LNCAP (cell line): Measurements from ENCODE around the gene SHROOM4.

Source experiments
- TF ChIP-seq, protein P1 (sequence below): fragments of 450-650 bp; IDR thresholded peaks from 2 replicates; pipeline ENCODE4 v1.5.1; 2017; ENCODE audit warnings: mild to moderate bottlenecking

SHROOM4 gene

DNA sequence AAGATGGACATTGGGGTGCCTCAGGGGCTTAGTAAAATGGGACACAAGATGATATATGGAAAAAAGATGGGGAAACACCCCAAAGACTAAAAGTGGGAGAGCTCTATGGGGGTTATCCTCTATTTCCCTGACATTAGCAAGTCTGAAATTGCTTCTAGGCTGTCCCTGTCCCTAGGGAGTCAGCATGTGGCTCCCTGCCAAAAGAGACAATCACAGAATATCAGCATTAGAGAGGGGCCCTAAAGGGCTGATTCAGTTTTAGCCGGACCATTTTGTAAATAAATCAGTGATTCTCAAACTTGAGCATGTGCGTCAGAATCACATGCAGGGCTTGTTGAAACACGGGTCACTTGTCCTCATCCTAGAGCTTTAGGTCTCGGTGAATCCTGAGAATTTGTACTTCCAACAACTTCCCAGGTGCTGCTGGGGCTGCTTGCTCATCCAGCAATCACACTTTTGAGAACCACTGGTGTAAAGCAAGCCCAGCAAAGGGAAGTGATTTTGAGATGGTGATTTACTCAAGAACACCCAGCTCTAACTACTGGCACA, 178.1 kb downstream of the SHROOM4 start:
- TF ChIP-seq, protein P1, sequence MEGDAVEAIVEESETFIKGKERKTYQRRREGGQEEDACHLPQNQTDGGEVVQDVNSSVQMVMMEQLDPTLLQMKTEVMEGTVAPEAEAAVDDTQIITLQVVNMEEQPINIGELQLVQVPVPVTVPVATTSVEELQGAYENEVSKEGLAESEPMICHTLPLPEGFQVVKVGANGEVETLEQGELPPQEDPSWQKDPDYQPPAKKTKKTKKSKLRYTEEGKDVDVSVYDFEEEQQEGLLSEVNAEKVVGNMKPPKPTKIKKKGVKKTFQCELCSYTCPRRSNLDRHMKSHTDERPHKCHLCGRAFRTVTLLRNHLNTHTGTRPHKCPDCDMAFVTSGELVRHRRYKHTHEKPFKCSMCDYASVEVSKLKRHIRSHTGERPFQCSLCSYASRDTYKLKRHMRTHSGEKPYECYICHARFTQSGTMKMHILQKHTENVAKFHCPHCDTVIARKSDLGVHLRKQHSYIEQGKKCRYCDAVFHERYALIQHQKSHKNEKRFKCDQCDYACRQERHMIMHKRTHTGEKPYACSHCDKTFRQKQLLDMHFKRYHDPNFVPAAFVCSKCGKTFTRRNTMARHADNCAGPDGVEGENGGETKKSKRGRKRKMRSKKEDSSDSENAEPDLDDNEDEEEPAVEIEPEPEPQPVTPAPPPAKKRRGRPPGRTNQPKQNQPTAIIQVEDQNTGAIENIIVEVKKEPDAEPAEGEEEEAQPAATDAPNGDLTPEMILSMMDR, result no peak

GRCh38 chrX:50635162-50635561, 178.8 kb downstream of the SHROOM4 start:
- TF ChIP-seq, protein P1, result no peak

DNA sequence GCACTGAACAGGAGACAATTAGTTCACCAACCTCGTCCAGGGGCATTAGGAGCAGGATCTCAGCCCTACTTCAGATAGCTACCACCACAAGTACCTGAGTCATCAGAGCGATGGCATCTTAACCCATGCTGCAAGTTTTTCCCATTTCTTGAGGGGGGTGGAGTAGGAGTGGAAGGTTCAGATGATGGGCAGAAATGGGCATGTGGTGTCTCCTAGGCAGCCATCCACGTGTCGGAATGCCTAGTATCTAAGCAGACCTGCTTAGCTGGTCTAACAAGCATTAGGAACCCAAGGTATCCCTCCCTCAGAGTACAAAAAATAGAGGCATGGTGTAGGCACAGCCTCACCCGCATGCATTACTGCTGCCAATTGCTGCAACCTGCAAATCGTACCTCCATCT, 184.2 kb downstream of the SHROOM4 start:
- TF ChIP-seq, protein P1, result no peak

- TF ChIP-seq, protein P1, result no peak
These were observed 186.3 kb downstream of the SHROOM4 start for GRCh38 chrX:50627696-50628095.

DNA sequence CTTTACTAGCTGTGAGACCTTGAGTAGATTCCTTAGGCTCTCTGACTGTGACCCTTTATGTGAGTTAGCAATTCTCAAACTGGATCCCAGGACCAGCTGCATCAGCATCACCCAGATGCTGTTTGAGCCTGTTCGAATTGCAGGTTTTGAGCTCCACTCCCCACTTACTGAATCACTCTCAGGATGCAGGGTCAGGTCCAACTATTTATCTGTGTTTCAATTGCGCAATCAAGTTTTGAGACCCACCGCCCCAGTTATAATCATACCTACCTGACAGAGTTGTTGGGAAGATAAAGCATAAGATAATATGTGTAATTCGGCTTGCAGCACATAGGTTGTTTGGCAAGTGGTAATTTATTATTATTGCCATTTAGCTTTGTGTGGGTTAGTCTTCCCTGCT, 187.6 kb downstream of the SHROOM4 start:
- TF ChIP-seq, protein P1, result no peak

GRCh38 chrX:50622751-50623150, 191.2 kb downstream of the SHROOM4 start:
- TF ChIP-seq, protein P1, result no peak

DNA sequence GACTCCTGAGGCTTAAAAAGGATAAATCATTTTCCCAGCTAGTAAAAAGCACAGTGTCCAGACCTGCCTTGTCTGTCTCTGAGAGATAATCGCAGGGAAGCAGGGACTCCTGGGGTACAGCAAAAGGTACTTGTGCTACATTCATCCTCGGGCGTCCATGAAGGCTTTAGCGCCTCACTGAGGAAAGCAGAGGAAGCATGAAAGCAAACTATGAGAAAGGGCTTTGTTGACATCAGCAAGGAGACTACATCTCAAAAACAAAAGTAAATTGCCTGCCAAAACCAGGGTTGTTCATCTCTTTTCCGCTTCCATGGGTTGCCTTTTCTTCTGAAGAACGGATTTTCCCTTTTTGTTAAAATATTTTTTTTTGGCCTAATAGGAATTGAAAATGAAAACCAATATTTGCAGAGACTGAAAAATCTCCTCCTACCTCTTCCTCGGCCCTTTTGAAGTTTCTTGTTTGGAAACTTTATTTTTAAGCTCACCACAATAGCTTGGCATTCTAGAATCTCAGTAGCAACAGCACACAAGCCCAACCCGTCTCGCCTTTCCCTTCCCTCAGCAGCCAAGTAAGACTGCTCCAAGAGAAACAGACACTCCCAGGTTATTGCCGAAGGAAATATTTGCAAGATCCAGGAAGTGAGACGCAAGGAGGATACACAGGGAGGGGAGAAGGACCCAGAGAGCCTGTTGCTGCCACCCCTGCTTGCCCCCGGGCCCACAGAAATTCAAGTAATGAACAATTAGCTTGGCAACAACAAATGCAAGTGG, 195.0 kb downstream of the SHROOM4 start:
- TF ChIP-seq, protein P1, result no peak
